NCI-H2107 treated with DMSO at 0.1 percent for 48 hours (cell line): ENCODE data around the gene ARHGAP24.

Source experiments
- DNase-seq: peaks from one replicate; lab custom pipeline; 2025; ENCODE audit not compliant: unreplicated experiment; lab: John Stamatoyannopoulos, UW

ARHGAP24 gene

DNA sequence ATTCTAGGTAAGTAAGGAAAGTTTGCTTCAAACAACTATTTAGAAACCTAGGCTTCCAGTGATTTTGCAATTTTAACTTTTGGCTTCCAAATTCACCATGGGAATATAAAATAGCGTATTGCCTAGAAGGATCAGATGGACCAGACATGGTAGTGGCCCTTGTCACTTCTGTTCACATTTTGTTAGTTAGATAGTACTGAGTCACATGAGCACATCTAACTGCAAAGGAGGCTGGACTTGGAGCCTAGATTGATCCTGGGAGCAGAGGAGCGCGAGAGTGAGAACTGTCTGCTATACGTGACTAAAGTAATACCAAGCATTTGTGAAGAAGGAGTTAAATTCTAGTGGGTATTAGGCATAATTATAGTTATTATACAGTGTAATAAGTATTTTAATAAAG, 102.4 kb downstream of the ARHGAP24 start:
- no peak for DNase-seq

DNA sequence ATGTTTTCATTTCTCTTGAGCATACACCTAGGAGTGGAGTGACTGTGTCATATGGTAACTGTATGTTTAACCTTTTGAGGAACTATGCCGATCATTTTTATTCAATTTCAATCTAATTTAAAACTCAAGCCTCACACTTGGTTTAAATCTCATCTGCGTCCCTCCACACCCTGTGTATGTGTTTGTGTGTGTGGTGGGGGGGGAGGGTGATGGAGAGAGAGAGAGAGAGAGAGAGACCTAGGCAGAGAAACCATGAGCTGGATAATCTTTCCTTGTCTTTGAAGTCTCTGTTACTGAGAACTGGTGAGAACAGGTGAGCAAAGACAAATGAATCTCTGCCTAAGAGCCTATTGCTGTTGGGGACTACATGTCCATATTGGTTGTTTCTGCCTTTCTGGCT, 105.0 kb downstream of the ARHGAP24 start:
- DNase-seq: no peak

DNA sequence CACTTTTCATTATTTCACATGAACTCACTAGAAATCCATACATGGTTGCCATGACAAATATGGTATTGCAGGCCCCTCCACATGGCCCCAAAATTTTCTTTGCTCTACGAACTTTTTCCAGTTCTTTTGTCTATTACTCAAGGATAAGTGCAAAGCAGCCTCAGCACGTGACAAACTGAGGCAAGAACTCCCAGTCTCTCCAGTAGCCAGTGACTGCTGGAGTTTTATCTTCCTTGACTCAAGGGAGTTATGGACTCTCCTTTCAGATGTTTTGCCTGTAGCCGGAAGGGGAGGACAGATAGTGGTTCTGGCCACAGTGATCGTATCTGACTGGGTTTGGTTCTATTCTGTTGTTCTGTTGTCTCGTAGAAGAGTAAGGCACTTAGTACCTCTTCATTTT, 105.5 kb downstream of the ARHGAP24 start:
- no peak for DNase-seq

DNA sequence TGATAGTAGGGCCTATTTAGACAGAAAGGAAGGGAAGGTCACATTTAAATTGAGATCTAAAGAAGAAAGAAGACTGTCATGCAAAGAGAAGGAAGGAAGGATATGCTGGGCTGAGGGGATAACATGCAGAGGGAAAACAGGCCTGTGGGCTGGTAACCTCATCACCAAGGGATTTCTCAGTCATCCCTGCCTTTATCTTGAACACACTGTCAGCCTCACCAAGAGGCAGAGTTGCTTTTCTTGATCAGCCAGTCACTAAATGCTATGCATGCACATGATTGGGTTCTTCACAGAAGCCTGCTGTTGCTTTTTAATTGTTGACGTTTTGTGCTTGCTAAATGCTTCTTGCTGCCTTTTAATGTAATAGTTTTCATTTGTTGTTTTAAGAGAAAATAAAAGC, 113.0 kb downstream of the ARHGAP24 start:
- DNase-seq: no peak

DNA sequence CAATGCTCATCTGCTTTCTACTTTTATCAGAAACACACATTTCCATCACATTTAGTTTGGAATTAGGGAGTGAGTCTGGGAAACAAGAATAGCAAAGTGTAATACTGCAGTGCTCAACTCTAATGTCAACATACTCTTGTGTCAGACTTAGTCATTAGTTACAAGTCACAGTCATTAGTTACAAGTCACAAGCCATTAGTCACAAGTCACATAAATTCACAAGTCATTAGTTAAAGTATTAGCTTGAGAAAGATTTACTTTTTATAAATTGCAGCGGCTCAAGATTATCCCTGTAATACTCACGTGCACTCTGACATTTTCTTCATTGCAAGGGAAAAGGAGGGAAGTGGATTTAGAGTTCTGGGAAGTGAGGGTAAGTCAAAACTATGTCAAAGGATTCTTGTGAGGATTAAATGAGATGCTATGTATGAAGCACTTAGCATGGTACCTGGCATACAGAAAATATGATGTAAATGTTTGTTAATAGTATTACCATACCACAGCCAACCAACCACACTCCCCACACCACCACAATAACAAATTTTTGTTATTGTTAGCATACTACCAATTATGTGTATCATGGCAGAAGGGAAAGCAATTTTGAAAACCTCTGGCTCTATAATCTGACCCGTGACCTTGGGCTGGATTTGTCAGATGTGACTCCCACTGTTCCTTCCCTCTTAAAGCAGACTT, 116.6 kb downstream of the ARHGAP24 start:
- no peak for DNase-seq

DNA sequence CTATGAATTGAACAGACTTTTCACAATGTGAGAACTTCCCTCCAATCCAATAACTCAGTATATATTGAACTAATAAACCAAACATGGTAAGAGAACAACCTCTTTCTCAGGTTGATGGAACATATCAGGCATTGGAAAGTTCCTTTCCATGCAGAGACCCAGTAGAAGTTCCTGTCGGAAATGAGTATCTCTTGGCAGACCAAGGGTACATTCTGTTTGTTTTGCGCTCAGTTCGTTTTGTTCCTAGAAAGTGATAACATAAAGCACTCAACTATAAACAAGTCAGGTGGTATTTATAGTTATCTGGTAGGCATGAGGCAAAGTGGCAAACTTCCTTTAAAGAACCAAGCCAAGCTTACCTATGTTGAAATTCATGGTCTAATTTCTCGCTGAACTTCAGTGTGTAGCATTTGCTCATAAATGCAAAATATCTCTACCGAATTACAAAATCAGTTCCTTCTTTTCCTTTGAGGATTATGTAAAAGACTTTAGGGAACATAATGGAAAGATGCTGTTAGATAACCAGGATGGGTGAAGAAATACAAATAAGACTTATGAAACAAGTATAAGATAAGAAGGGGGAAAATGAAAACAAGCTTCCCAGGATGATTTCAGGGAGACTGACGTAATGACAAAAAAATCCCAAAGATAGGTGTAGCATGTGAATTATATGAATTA, 120.3 kb downstream of the ARHGAP24 start:
- DNase-seq: no peak

DNA sequence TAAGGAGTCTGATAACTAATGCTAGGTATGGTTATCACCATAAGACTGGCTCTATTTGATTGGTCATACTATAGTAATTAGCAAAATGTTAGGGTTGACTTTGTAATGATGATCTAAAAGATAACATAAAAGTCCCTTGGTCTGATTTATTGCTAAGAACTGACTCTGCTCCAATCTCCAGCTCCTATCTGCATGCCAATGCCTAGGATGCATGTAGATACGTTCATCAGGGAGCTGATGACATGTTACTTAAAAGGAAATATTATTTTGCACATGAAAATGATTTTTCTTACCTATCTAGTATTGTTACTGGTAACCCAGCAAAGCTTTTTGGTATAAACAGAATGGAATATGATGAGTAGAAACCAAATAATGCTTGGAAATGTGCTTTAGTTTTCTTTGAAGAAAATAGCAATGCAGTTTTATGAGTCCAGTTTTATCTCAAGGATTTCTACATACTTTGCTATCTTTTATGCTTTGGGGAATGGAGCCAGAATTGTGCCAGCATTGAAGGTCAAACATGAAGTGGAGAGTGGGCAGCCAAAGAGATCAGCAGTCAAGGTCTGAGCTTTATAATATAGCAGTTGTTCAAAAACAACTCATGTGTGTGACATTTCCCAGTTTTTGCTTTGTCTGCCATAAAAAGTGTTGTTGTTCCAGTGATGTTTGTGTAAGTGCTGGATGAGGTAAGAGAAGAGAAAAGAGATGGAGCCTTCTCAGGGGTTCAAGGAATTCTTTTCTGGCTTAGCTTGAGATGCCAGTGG, 121.0 kb downstream of the ARHGAP24 start:
- DNase-seq: no peak

DNA sequence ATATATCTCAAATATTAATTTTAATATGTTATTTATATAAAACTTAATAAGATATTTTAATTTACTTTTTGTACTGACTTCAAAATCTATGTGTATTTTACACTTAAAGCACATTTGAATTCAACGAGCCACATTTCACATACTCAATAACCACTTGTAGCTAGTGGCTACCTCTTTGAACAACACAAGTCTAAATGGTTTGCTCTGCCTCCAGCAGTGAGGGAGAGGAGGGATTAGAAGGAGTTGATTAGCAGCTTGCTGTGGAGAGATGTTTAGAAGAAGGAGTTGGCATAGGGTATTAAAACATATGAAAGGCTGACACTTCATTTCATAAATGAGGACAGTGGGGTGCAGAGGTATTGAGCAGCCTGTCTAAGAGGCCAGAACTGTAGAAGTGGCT, 124.0 kb downstream of the ARHGAP24 start:
- peak; percentile 36 for DNase-seq

DNA sequence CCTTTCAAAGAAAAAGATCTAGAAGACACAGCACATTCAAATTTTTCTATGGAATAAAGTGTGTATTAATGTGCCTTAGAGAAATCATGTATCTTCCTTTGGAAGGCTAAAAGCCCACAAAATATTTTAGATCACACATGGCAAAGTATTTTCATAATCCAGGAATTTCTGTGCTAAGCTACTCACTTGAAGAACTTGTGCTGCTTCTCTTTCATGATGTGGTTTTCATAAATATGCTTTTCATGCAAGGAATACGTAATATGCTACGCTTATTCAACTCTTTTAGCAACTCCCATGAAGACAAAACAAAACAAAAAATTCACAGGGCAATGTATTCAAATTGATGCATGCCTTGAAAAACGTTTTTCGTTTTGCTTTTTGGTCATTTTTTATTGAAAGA, 125.6 kb downstream of the ARHGAP24 start:
- no peak for DNase-seq

DNA sequence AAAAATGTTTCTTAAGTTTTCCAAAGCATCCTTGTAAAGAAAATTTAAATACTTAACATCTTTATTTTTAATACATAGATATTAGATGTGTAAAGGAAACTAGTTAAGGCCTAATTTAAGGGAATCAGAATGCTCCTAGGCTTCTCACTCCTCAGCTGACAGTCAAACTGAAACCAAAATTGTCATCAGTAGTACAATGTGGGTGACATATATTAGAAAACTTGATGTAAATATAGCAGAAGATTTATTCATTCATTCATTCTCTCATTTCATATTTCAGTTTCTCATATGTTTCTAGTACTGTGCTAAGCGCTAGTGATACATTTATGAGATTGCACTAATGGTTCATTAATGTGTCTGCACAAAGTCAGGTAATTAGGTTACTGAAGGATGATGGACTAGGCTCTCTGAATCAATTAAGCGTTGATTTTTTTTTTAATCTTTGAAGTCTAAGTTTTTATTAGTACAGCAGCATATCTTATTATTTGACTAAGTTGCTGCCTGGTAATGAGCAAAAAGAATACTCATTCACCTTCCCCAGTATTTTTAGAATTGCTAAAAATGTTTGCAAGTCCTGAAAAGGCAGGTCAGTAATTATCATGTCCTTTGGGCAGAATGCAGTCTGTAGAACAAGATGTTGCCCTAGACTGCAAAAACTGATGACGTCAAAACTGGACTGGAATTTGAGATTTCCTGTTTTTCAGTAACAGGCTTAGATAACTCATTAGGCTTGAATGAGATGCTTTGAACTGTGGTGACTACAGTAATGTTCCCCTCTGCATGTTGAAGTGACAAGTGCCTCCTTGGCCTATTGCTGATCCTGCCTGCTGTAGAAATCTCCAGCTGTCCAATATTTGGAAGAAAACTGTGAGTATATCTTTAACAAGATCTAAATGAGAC, 128.7 kb downstream of the ARHGAP24 start:
- DNase-seq: no peak

DNA sequence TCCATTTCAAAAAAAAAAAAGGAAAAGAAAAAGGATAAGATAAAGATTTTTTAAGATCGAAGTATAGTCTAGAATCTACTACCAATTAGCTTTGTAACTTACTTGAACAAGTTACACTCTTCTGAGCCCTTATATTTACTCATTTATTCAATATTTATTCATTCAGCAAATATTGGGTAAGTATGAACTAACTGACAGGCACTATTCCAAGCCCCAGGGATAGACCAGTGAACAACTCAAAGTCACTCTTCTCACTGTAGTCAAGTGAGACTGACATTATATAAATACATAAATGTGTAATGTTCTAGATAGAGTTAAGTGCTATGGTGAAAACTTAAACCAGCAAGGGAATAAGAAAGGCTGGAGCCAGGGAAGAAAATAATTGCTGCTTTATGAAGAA, 131.6 kb downstream of the ARHGAP24 start:
- no peak for DNase-seq

DNA sequence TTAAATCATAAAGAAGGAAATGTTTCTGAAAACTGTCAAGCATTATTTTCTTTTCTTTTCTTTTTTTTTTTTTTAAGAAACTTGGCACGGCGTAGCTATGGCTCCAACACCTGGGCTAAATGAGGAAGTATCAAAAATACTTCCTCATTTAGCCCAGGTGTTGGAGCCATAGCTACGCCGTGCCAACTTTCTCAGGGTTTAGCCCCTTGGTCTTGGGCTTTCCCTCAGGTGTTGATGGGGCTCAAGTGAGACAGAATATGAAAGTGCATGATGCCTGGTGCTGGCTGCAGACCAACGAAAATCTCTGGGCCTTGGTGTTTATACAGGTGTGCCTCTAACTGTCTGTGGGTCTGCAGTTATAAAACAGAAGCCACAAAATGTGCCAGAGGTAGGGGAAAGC, 132.7 kb downstream of the ARHGAP24 start:
- DNase-seq: peak; percentile 10

DNA sequence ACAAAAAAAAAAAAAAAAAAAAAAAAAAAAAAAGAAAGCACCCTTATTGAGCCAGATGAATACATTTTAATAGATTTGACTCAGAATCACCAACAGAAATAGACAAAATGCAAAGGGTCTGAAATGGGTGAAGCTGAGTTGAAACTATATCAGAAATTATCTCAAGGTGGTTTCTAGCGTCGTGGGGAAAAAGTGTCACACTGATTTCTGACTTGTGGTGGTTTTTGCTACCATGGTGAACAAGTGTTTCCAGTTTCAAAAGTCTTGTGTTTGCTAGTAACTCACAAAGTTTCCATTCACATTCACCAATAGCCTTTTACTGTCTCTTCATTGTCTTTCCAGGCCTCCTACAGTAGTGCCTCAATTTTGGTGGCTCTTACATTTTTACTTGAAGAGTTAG, 135.5 kb downstream of the ARHGAP24 start:
- DNase-seq: no peak

DNA sequence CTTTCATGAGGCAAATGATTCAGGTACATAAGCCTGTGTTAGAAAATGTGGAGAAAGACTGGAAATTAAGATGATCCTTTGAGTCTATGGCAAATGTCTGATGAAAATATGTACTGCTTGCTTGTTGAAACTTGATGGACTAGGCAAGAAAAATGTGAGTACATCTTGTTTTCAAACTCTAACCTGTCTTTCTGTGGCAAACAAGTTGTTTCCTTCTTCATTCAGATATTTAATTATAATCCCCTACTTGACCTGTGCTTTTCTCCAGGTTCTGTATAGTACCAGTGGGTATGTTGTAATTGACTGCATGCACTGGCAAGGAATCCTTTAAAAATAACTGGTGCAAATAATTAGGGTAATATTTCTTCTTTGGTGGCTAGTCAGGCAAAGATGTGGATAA, 136.7 kb downstream of the ARHGAP24 start:
- no peak for DNase-seq

DNA sequence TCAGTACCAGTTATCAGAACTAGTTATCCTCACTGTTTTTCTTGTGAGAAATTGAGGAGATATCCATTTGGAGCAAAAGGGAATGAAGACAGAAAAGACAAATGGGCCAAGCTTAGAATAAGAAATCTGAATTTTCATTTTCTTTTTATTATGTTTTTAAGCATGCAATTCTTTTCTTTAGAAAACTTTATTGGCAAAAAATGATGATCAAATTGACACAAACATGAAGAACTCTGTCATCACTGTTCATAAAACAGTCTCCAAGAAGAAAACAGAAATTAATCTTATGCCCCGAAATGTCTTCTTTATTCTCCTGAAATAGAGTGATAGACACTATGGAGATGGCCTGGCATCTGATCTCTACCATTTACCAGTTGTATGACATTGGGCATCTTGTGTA, 139.0 kb downstream of the ARHGAP24 start:
- DNase-seq: no peak

DNA sequence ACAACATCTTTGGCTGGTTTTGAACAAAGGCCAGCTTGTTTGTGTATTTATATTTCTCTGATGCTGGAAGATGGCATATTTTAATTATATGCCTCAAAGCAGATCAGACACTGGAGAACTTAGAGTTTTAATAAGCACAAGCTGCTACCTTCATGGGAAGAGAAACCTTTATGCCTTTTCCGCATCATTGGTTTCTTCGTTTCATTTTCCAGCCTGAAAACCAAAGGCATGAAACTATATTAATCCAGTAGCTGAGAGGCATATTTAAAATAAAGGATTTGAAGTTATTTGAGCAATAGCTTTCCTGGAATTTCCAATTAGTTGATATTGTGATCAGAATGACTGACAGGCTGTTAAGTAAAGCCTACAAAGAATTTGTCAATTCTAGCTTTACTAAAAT, 141.0 kb downstream of the ARHGAP24 start:
- no peak for DNase-seq

DNA sequence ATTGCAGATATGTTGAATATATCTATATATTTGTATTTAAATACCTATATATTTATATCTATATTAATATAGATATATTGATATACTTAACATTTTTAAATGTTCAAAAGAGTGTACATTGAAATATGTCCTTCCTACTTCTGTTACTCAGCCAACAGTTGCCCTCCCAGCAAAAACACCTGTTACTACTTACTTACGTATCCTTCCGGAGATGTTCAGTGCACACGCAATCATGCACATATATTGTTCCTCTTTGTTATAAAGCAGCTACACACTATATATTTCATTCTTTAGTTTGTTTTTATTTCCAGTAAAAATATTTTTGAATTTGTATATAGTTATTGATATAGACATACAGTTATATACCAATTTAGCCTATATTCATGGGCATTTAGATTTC, 142.3 kb downstream of the ARHGAP24 start:
- DNase-seq: no peak

DNA sequence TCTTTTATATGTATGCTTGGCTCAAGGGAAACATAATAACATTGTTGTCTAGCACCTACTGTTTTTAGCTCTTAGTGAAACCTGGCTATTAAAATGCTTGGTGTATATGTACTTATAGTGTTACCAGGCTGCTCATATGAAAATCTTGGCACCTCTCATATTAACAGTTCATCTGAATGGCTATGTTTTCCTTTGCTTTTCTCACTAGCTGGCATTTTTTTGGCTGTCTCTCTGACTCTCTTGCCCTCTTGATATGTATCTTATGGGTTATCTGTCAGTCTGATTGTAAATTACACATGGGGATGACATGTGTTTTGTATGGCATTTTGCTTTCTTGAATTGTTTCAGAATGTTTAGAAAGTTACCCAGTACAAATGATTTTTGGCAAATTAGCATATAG, 158.0 kb downstream of the ARHGAP24 start:
- peak; percentile 42 for DNase-seq

DNA sequence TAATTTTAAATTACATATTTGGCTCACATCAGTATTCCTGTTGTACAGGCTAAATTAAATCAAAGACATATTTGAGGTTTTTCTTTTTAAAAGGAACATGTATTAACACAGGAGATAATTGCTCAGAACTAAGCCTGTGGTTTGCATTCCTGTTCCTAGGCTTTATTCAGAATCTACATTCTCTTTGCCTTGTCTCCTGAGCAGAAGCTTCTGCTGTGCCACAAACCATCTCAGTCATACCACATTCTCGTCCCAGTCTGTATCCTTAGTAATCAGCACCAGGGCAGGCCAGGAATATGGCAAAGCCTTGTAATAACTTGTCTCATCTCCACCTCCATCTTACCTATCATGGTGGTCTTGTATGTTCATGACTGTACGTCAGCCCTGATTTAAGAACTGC, 162.8 kb downstream of the ARHGAP24 start:
- no peak for DNase-seq

DNA sequence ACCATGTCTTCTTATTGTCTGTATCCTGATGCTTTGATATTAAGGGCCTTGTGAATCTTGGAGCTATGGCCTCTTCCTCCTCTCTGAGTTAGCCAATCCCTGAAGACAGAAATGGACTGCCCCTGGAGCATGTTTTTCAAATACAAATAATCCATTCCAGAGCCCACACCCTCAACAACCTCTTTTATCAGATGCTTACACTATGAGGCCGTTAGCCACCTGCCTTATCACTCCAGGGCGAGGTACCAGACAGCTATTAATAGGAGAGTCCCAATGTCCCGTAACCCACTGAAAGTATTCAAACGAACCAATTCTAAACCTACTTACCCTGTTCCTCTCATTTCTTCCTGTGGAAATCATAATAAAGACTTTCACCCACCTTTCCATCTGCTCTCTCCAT, 165.0 kb downstream of the ARHGAP24 start:
- DNase-seq: no peak
